GM12891 (cell line): ENCODE data around the gene FUS.

ENCODE experiments used
- PAX5 ChIP-seq: IDR thresholded peaks from 2 replicates; pipeline ENCODE4 v1.6.1; 2011; ENCODE audit warnings: low read length, moderate library complexity, mild to moderate bottlenecking; ENCODE audit not compliant: insufficient read depth, severe bottlenecking
- POLR2A ChIP-seq: IDR thresholded peaks from 2 replicates; pipeline ENCODE4 v1.6.1; 2011; ENCODE audit warnings: low read depth, low read length, control low read depth
- POLR2AphosphoS5 ChIP-seq: IDR thresholded peaks from 2 replicates; pipeline ENCODE4 v1.6.1; 2011; ENCODE audit warnings: low read depth, low read length, control low read depth
- POU2F2 ChIP-seq: IDR thresholded peaks from 2 replicates; pipeline ENCODE4 v1.6.1; 2011; ENCODE audit warnings: low read depth, mild to moderate bottlenecking, control low read depth, low read length, moderate library complexity
- SPI1 ChIP-seq: IDR thresholded peaks from 2 replicates; pipeline ENCODE4 v1.6.1; 2011; ENCODE audit warnings: low read depth, low read length, control low read depth
- TAF1 ChIP-seq: IDR thresholded peaks from 2 replicates; pipeline ENCODE4 v1.6.1; 2011; ENCODE audit warnings: low read depth, low read length, control low read depth

GRCh38 chr16:31132303-31132979 lies 47.5 kb upstream of the FUS start:
- TF ChIP-seq POLR2A: no peak
- TF ChIP-seq POLR2AphosphoS5: no peak
- TF ChIP-seq SPI1: no peak
- TF ChIP-seq TAF1: no peak
- no peak for TF ChIP-seq PAX5
- TF ChIP-seq POU2F2: no peak
